Fibroblast of skin of right biceps (primary cell): ENCODE data around the gene CDC42BPB.

ENCODE experiments used
- DNase-seq: peaks from one replicate; pipeline ENCODE4 v3.0.0-alpha.2; 2013

The CDC42BPB gene

GRCh38 chr14:102957222-102957621, 100.1 kb downstream of the CDC42BPB start:
- no peak for DNase-seq

- no peak for DNase-seq
Observed at GRCh38 chr14:102955636-102956408, 101.5 kb downstream of the CDC42BPB start.

- DNase-seq = no peak
Observed at GRCh38 chr14:102954081-102954789, 103.1 kb downstream of the CDC42BPB start.

GRCh38 chr14:102953100-102953499, 104.2 kb downstream of the CDC42BPB start:
- no peak for DNase-seq

GRCh38 chr14:102952276-102952675, 105.1 kb downstream of the CDC42BPB start:
- DNase-seq = no peak

GRCh38 chr14:102951799-102952198, 105.5 kb downstream of the CDC42BPB start:
- DNase-seq = peak; percentile 81

GRCh38 chr14:102951034-102951433, 106.3 kb downstream of the CDC42BPB start:
- DNase-seq = no peak

- no peak for DNase-seq
Observed at GRCh38 chr14:102949801-102950451, 107.4 kb downstream of the CDC42BPB start.

GRCh38 chr14:102949062-102949800, 108.1 kb downstream of the CDC42BPB start:
- peak; percentile 77 for DNase-seq

GRCh38 chr14:102948698-102949061, 108.7 kb downstream of the CDC42BPB start:
- no peak for DNase-seq

- no peak for DNase-seq
Observed at GRCh38 chr14:102947321-102948103, 109.8 kb downstream of the CDC42BPB start.

GRCh38 chr14:102945346-102946130, 111.8 kb downstream of the CDC42BPB start:
- DNase-seq = peak; percentile 70

- DNase-seq = no peak
Observed at GRCh38 chr14:102944448-102945330, 112.7 kb downstream of the CDC42BPB start.

GRCh38 chr14:102943979-102944378, 113.4 kb downstream of the CDC42BPB start:
- no peak for DNase-seq

GRCh38 chr14:102943454-102943853, 113.9 kb downstream of the CDC42BPB start:
- no peak for DNase-seq

GRCh38 chr14:102942069-102942468, 115.3 kb downstream of the CDC42BPB start:
- no peak for DNase-seq

GRCh38 chr14:102941419-102942011, 115.8 kb downstream of the CDC42BPB start:
- no peak for DNase-seq

GRCh38 chr14:102940729-102941362, 116.5 kb downstream of the CDC42BPB start:
- DNase-seq = no peak

GRCh38 chr14:102939820-102940561, 117.4 kb downstream of the CDC42BPB start:
- no peak for DNase-seq
